ENCODE measurements around the gene DOCK9.

The DOCK9 gene

DNA sequence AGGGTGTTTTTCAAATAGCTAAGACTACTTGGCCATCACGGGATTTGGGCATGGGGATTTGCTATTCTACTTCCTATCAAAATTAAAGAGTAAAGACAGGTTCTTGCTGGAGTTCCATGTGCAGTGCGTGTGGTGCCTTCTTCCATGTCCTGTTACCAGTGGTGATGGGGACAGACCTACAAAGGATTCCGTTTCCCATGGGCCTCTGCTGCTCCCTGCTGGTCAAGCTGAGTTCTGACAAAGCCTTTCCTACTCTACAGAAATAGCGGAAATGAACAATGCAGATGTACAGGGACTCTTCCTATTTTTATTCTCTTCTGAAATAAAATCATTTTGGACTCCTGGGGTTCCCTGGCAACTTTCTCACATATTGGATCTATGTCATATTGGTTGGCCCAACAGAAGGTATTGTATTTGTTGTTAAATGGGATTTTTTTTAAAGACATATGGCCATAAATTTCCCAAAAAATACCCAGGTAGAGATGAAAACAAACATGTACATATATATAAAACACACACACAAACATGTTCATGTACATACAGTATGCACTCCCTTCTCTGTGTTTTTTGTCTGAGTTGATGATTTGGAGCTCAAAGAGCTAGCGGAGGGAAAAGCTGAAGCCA is 134.9 kb downstream of the DOCK9 start:
- peak; percentile 71 for DNase-seq

DNA sequence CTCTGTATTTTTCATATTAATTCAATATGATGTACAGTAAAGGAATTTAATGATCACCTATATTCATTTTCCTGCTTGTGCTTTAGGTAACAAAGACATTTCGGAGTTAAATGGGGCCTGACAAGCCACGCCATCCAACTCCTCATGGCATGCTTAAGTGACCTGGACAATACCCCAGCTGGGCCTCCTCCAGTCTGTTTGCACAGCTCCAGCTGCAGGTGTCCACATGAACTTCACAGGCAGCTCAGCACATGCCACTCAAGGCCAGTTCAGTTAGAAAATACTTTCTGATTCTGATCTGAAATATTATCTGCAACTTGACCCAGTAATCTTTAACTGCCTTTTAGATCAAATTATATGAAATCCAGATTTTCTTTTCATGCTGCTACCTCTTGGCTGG is 135.8 kb downstream of the DOCK9 start:
- no peak for DNase-seq

DNA sequence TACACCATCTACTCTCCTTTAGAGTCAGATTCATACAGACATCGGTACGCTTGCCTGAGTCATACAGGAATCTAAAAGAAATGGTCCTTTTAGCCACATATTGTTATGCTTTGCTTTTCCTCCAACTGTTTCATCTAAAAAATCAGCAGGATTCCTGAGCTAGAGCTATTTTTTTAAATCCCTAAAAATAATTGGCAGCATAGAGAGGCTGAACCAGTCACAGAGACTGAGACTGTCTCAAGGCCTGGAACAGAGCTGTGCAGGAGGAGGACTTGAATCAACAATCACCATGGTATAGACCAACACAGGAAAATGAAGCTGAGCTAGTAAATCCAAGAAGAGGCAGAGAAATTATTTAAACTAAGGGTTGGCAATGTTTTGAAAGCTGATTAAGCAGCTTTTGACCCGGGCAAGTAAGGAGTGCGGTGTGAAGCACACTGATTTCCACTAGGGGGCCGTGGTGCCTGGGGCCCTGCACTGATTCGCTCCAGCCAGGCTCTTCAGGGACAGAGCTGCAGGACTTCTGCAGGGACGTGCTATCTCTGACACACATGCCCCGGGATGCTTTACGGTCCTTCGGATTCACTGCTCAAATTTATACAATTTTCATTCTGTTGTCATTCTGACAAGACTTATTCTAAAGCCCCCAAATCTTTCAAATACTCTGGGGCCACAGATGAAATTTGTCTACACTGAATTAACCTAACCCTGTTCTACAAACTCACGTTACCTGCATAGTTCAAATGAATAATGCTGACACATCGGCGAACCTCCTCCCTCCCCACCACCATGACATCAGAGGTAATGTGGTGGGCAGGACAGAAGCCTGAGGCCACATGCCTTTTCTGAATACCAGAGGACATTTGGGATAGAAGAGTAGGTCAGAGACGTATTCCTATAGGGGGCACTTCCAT is 137.8 kb downstream of the DOCK9 start:
- DNase-seq: peak; percentile 57

DNA sequence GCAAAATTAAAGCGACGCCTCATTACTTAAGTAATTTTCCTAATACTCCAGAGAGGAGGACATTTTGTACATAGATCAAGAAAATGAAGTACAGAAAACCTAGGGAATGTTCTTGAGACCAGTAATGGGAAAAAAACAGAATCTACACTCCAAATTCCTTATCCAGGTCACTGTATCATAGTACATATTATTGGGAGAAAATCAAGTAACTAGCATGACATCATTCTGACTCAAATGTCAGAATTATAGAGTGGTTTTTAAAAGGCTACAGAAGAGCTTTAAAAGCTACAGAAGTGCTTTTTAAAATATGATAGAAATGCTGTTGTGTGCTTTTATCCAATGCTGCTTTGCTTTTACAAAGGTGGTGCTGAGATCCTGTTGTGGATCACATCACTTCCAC is 139.1 kb downstream of the DOCK9 start:
- peak; percentile 38 for DNase-seq

DNA sequence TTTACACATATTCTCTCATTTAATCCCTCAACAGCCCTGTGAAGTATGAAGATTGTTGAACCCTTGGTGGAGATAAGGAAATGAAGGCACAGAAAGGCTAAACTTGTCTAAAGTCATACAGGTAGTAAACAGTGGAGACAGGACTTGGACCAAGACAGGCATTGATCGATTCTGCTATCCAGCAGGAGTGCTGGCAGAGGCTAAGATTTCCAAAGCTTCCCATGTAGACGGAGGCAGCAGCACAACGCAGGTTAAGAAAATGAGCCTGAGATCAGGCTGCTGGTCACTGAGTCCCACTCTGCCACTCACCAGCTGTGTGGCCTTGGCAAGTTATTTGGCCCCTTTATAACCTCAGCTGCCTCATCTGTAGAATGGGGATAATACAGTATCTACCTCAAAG is 140.0 kb downstream of the DOCK9 start:
- DNase-seq: no peak

DNA sequence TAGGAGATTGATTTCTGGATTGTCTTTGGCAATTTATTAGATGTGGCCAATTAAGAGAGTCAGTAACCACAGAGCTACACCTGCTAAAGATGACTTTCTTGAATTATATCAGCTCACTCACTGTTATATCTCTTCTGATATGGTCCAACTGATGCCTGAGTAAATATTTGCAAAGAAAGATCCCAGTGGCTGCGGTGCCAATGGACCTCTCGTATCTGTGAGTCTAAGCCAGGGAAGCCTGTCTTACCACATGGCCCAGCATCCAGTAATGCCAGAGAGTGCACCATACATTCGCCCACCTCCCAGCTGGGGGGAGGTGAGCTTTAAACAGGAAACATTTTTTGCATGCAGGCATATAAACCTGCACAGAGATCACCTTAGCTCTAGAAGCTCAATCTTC is 142.7 kb downstream of the DOCK9 start:
- no peak for DNase-seq

DNA sequence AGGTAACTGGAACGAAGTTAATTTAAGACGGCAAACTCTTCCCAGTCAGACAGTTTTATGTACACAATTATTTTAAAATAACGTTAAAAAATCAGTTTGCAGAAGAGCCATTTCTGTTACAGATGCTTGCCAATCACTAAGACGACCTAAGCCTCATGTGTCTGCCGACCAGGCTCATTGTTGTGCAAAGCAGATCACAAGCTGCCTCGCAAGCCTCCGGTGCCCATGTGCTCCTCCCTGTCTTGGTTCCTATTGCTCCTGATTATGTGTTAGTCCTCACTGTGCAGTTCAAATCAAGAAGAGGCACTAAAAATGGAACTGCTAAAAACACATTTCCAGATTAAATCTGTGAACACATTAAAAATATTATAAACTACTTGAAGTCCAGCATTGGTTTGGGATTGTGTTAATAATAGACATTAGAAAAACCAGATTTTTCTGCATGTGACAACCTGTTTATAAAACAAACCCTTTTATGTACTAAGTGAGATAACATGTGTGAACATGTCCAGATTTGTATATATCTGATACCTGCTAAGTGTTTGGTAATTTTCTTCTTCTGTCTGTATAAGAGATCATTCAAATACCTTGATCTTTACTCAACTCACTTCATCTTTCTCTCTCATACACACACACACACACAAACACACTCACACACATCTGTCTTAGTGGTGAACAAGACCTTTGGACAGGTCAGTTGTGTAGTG is 143.5 kb downstream of the DOCK9 start:
- DNase-seq: no peak

DNA sequence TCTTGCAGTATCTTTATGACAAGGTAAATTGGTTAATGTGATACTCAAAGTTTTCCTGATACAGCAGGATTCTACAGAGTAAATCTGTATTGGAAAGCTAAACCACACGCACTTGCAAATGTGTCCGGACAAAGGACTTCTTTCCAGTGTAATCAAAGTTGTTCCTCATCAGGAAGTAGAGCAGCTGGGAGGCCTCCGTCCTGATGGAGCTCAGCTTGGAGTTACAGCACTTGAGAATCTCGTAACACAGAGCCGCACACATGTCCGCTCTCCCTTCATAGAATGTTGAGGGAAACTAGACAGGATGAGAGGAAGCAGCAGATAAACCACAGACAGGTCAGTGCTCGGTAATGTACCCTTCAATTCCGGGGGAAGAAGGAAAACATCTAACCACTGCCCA is 146.6 kb downstream of the DOCK9 start:
- no peak for DNase-seq

DNA sequence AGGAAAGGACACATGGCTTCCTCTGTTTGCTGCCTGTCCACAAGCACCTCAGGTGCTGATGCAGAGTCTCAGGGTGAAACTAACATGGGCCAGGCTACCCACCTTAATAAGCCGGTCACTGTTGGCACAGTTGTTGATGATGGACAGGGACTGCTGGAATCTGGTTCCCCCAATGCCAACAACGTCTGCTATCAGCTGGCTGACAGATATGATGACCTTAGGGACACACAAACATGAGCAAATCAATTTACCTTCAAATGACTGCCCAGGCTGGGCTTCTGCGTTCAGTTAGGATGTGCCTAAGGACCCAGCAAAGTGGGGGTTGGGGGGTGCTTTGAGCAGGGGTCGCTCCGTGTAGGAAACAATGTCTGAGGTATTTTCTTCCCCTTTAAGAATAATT is 148.3 kb downstream of the DOCK9 start:
- no peak for DNase-seq

DNA sequence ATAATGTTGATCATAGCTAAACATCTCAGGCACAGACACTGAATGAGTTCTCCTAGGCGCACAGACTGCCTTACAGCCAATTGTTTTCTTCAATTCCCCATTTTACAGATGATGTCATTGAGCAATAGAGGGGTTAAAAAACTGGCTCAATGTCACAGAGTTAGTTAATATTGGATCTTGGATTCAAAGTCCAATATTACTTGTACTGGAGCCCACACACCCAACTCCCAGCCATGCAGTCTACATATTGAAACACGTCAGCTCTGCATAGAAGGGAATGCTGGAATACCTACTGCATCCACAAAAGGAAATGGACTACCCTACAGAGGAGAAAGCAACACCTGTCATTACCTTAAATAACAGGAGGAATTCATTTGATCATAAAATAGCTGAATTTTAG is 149.2 kb downstream of the DOCK9 start:
- no peak for DNase-seq

DNA sequence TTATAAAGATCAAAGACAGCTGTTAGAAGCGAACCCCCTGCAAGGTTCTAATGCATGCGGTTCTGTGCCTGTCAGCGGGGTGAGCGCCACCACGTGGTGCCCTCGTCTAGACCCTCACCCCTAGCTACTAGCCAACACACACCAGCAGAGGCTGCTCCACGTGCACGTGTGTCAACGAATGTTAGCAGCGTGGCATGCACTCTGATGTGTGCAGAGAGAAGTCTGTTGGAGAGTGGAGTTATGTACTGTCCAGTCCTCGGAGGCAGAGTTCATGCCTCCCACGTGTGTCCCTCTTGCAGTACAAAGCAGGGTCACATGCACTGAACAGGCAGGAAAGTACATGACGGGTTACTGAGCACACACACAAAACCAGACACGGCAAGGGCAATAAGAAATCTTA is 150.4 kb downstream of the DOCK9 start:
- no peak for DNase-seq

DNA sequence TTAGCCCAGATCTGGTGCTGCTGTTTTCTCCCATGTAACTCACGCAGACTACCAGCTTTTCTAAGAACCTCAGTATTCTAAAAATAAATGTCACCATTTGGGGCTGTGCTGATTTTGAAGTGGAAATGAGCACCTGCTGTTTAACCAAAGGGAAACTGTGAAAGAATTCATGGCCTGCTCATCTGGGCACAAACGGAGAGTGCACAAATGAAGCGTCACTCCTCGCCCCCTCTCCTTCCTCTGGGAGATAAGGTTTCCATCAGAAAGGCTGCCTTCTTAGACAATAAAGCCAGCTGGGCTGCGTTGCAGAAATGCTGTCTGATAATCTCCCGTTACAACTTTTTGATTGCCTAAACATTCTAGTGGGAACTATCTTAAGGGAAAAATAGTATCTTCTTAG is 151.7 kb downstream of the DOCK9 start:
- no peak for DNase-seq

DNA sequence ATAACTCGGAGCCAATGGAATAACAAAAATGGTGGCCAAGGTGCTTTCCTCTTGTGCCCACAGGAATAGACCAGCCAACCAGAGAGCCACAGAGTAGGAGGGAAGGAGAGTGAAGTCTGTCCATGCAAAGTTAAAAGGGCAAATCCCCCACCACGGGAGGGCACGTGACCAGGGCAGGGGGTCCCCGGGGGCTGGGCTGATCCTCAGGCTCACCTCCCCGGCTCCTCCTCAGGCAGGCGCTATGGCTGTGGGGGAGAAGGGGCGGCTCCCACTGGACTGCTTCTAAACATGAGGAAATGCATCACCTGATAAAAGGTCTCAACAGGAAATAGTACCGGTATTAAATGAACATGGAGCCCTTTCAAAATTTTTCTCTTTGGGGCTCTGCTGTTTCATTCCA is 152.2 kb downstream of the DOCK9 start:
- no peak for DNase-seq

DNA sequence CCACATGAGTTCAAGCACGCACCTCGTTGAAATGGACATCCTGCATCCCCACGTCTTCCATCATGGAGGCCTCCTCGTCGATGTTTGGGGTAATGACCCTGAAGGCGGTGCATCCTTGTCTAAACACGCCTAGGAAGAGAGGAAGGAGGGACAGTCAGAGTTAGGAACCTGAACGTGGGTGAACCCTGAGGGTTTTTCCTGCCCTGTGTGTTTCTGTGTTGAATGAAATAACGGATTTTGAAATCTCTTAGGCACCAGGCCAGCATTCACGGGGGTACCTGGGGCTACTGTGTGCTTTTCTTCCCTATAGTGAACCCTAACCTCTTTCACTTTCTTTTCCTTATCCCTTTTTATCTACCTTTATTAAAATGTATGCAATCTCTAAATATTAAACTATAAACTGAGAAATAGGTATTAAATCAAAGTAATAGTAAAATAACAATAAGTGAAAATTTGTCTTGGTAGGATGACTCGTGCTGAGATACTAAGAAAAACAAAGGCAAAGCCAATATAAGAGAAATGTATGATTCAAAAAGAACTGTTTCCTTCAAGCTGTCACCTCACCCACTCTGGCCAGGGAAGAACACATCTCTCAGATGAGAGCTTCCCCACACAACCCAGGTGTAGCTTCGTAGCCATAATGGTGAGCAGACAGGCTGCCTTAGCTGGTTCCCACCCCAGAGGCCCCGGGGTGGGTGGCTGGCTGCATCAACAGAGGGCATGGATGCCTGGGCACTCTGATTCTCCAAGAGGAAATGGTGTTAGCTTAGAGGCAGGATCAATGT is 153.3 kb downstream of the DOCK9 start:
- peak; percentile 16 for DNase-seq

DNA sequence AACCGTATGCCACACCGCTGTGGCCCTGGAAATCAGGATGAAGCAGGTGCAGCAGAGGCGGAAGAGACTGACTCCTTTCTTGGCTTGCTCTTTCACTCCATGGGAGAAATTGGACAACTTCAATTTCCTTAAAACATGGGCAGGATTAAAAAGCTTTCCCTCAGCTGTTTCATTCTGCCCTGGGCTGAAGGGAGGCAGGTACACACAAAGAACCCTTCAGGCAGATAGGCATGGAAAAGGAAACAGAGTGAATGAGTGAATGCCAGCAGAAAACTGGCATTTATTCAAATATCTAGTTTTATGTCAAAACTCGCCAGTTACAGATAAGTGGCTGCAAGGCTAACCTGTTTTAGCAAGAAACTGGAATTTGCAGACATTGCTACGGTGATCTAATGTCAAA is 154.4 kb downstream of the DOCK9 start:
- DNase-seq: no peak

DNA sequence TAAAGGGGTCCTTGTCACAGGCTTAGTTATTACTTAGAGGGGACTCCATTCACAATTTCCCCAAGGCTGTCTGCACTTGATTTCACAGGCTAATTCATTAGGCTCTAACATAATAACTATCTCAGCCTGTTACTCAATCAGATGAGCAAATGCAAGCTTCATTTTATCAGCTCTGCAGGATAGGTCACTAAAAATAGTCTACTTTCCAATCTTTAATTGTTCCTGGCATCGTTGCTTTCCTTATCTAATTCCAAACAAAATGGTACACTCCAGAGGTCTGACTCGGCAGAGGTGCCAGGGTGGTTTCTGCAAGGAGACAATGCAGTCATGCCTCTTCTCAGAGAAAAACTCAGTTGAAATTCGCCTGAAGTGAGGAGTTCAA is 155.6 kb downstream of the DOCK9 start:
- no peak for DNase-seq

DNA sequence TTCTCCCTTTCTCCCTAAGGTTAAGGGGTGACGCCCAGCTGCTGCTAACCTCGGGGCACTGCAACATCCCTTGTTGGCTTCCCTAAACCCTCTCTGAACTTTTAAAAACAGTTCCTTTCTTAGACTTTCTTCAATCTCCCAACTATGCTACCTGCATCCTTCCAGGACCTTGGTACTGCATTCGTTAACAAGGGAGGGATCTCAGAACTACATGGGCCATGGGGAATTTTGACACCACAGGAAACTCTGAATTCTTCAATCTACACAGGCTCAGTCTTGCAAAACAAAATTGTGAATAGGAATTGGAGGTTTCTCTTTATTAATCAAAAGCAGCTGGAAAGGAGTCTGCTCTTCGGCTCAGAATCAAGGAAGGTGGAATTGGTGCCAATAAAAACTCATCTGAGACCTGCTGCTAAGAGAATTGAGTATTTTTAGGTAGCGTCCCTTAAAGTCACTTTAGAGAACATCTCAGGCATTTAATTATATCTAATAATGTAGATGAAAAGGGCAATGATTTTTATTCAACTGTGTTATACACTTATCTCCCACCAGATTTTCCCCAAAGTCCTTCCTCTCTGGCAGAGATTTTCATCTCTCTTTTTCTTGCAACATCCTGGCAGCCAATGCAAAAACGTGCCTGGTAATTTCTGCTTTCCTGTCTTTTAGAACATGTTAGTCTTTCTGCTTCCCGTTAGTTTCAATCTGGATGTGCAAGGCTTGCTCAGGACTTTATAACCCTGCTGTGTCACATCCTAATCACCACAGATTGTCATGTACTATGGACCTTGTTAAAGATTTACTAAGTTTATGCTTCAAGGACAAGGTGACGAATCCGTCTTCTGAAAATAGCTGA is 156.3 kb downstream of the DOCK9 start:
- peak; percentile 75 for DNase-seq

DNA sequence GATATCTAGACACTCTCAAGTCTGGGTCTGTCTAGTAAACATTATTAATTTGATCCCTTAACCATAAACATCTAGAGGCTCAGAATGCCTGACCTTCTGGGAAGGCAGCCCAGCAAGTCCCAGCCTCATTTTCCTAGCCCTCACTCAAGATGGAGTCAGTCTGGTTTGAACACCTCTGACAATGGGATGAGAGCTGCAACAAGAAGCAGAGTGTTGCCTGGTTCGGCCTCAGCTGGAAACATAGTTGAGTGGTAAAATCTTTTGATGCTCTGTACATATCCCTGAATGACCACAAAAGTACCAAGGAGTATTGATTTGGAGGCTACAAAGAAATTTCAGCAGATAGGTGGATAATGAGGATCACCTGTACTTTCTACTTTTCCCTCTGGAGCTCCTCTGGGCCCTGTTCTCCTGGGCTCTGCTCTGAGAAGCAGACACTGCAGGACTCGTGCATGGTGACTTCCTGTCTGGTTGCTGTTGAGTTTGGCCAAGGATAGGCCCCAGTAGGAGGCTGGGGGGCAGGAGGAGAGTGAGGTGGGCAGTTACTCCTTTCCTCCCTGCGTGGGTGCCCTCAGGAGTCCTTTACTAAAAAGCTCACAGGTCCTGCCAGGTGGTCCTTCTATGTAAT is 157.0 kb downstream of the DOCK9 start:
- peak; percentile 6 for DNase-seq

DNA sequence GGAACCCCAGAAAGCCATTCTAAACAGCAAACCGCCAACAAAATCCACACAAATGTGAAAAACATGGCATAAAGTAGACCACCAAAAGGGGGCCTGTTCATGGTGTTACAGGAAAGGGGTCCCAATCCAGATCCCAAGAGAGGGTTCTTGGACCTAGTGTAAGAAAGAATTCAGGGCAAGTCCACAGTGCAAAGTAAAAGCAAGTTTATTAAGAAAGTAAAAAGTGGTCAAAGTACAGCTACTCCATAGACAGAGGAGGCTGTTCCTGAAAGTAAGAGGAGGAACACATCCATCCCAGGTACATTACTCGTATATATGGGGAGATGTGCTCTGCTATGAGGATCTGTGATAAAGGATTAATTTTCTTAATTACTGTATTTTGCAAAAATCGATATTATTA is 157.6 kb downstream of the DOCK9 start:
- DNase-seq: no peak

DNA sequence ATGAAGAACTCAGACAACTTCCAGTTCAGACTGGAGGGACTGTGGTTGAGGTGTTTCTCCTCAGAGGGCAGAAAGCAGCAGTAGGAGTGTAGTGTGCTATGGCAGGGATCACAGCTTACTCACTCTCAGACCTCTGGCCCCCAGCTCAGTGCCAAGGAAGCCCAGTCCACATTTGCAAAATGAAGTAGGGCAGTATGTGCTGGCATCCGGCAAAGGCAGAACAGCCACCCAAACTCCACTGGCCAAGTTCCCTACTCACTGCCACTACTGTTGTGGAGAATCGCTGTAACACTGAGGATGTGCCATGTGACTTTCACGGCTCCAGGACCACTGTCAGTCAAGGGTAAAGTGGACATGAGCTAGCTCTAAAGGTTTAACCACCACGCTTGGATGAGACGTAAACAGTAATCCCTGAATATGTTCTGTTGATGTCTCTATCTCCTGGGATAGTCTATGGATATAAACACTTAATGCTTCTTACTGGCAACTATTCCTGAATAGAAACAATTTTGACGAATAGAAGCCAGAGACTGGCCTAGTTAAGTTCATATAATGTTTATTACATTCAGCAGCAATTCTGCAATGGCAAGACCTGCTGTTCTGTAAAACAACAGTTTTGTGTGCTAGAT is 158.4 kb downstream of the DOCK9 start:
- DNase-seq: no peak

DNA sequence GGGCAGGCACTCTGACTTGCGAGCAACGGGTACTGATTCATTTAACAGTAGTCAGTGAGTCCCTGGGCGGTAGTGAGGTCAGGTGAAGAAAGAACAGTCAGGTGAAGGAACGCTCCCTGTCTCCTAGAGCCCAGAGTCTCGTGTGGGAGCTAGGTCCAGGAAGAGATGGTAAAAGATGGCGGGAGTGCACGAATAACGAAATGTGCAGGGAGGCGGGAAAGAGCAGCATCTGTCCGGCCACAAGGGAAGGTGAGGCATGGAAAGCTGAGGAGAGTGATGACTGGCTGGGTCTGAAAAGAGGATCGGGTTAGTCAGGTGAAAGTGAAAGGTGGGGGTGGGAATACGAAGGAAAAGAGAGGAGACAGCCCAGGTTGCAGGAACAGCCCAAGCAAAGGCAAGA is 161.5 kb downstream of the DOCK9 start:
- no peak for DNase-seq
